HepG2 (cell line): ENCODE results near the gene TBC1D22A. TPM values are rescaled to one million over a fixed set of nuclear protein-coding genes. Genes with fewer than 3 reads are reported as not detected.
A peak's percentile ranks its signal among the peaks of the same experiment; 100 is the strongest.

Source experiments
- CENPT ChIP-seq: sonication (generic); formaldehyde crosslinking; IDR thresholded peaks from 2 replicates; pipeline ENCODE4 v1.8.0; 2022; ENCODE audit warnings: low read depth, mild to moderate bottlenecking, moderate library complexity, missing genetic modification reagents
- DMTF1 ChIP-seq: sonication (generic); formaldehyde crosslinking; IDR thresholded peaks from 2 replicates; pipeline ENCODE4 v1.4.0; 2020; ENCODE audit warnings: mild to moderate bottlenecking, missing genetic modification reagents
- HDAC1 ChIP-seq: sonication (generic); formaldehyde crosslinking; IDR thresholded peaks from 2 replicates; pipeline ENCODE4 v1.5.1; 2020; ENCODE audit warnings: mild to moderate bottlenecking, missing genetic modification reagents
- HOMEZ ChIP-seq: IDR thresholded peaks from 2 replicates; pipeline ENCODE4 v1.6.1; 2016; ENCODE audit warnings: low read depth
- HOXA7 ChIP-seq: sonication (generic); formaldehyde crosslinking; IDR thresholded peaks from 2 replicates; pipeline ENCODE4 v1.8.1; 2022; ENCODE audit warnings: mild to moderate bottlenecking, missing genetic modification reagents, moderate library complexity
- KDM1A ChIP-seq: IDR thresholded peaks from 2 replicates; pipeline ENCODE4 v1.6.1; 2016; ENCODE audit warnings: missing compliant biosample characterization
- MTF2 ChIP-seq: sonication (generic); formaldehyde crosslinking; IDR thresholded peaks from 2 replicates; pipeline ENCODE4 v1.5.0; 2020; ENCODE audit warnings: missing genetic modification reagents, borderline replicate concordance
- NAIF1 ChIP-seq: sonication (generic); formaldehyde crosslinking; IDR thresholded peaks from 2 replicates; pipeline ENCODE4 v1.5.0; 2020; ENCODE audit warnings: mild to moderate bottlenecking, missing genetic modification reagents, borderline replicate concordance
- RAD51 ChIP-seq: fragments of 450-650 bp; IDR thresholded peaks from 2 replicates; pipeline ENCODE4 v1.6.1; 2016; ENCODE audit warnings: borderline replicate concordance
- REPIN1 ChIP-seq: sonication (generic); formaldehyde crosslinking; IDR thresholded peaks from 2 replicates; pipeline ENCODE4 v1.8.0; 2022; ENCODE audit warnings: missing genetic modification reagents, low read depth, mild to moderate bottlenecking, borderline replicate concordance
- RFXANK ChIP-seq: IDR thresholded peaks from 2 replicates; pipeline ENCODE4 v1.6.1; 2016
- RORA ChIP-seq: sonication (generic); formaldehyde crosslinking; IDR thresholded peaks from 2 replicates; pipeline ENCODE4 v1.5.0; 2020; ENCODE audit warnings: mild to moderate bottlenecking, missing genetic modification reagents, moderate library complexity
- SIN3A ChIP-seq: IDR thresholded peaks from 2 replicates; pipeline ENCODE4 v1.6.1; 2011; ENCODE audit warnings: low read depth, mild to moderate bottlenecking, control low read depth, low read length, borderline replicate concordance
- SNAPC4 ChIP-seq: sonication (generic); formaldehyde crosslinking; IDR thresholded peaks from 2 replicates; pipeline ENCODE4 v1.4.0; 2020; ENCODE audit warnings: mild to moderate bottlenecking, missing genetic modification reagents
- ZNF800 ChIP-seq: sonication (generic); formaldehyde crosslinking; IDR thresholded peaks from 2 replicates; pipeline ENCODE4 v1.4.0; 2020; ENCODE audit warnings: missing genetic modification reagents
- polyA plus RNA-seq, 8 experiments: library from polyadenylated mRNA; depleted of rRNA in 3 of 8; stranded (reverse) in 7 of 8; unstranded in 1 of 8; fragments of >200 nt; fragmentation: Illumina TruSeq in 4 of 8; extraction: Trizol in 4 of 8; gene quantifications; 2 replicates each; pipeline versions ENCODE4 v1.2.1 to v1.2.3, GENCODE V29; 2011 to 2016; ENCODE audit warnings: low read depth in 4 of 8, missing spikeins in 1 of 8, mixed read lengths in 1 of 8; ENCODE audit not compliant: insufficient read depth in 1 of 8
- total RNA-seq, 5 experiments: library from RNA; depleted of rRNA; stranded (reverse); fragments of >200 nt; fragmentation: Illumina TruSeq; extraction: Trizol; gene quantifications; 2 replicates each; pipeline ENCODE4 v1.2.3, GENCODE V29; 2016; ENCODE audit warnings: low read depth in 1 of 5
- TF ChIP-seq, protein P1 (sequence below): fragments of 450-650 bp; IDR thresholded peaks from 2 replicates; pipeline ENCODE4 v1.6.1; 2016

The TBC1D22A gene
- total and polyA plus RNA-seq, 2 of the 13 experiments (the other 11 are each of a cell fraction or from before 2014, with no cell fraction given) = 17.3 to 18.0 TPM

GRCh38 chr22:46737105-46737975 lies 25.1 kb upstream of the TBC1D22A start (continued):
- TF ChIP-seq SNAPC4 (CRISPR knock-in tag) (no peak), DMTF1 (no peak), RORA (CRISPR knock-in tag) (no peak), RFXANK (no peak), REPIN1 (CRISPR knock-in tag) (no peak), HOMEZ (CRISPR knock-in tag) (no peak), KDM1A (CRISPR knock-in tag) (no peak), SIN3A (no peak), HOXA7 (CRISPR knock-in tag) (no peak), HDAC1 (CRISPR knock-in tag) (peak; percentile 36; the same call in 1 of the 2 replicates), NAIF1 (CRISPR knock-in tag) (0 out of 2 replicates have a peak, but pooled peaks have one; percentile 29), ZNF800 (CRISPR knock-in tag) (peak; percentile 20; the same call in 1 of the 2 replicates), CENPT (no peak), RAD51 (no peak), MTF2 (CRISPR knock-in tag) (no peak)
- TF ChIP-seq, protein P1, sequence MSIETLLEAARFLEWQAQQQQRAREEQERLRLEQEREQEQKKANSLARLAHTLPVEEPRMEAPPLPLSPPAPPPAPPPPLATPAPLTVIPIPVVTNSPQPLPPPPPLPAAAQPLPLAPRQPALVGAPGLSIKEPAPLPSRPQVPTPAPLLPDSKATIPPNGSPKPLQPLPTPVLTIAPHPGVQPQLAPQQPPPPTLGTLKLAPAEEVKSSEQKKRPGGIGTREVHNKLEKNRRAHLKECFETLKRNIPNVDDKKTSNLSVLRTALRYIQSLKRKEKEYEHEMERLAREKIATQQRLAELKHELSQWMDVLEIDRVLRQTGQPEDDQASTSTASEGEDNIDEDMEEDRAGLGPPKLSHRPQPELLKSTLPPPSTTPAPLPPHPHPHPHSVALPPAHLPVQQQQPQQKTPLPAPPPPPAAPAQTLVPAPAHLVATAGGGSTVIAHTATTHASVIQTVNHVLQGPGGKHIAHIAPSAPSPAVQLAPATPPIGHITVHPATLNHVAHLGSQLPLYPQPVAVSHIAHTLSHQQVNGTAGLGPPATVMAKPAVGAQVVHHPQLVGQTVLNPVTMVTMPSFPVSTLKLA = no peak
